Measurements from ENCODE around the gene RTP5. TPM values are rescaled to one million over a fixed set of nuclear protein-coding genes. Genes with fewer than 3 reads are reported as not detected.

Gene RTP5
- polyA plus RNA-seq, 1 of the 3 experiments (the other 2 are of a cell fraction) = not detected

DNA sequence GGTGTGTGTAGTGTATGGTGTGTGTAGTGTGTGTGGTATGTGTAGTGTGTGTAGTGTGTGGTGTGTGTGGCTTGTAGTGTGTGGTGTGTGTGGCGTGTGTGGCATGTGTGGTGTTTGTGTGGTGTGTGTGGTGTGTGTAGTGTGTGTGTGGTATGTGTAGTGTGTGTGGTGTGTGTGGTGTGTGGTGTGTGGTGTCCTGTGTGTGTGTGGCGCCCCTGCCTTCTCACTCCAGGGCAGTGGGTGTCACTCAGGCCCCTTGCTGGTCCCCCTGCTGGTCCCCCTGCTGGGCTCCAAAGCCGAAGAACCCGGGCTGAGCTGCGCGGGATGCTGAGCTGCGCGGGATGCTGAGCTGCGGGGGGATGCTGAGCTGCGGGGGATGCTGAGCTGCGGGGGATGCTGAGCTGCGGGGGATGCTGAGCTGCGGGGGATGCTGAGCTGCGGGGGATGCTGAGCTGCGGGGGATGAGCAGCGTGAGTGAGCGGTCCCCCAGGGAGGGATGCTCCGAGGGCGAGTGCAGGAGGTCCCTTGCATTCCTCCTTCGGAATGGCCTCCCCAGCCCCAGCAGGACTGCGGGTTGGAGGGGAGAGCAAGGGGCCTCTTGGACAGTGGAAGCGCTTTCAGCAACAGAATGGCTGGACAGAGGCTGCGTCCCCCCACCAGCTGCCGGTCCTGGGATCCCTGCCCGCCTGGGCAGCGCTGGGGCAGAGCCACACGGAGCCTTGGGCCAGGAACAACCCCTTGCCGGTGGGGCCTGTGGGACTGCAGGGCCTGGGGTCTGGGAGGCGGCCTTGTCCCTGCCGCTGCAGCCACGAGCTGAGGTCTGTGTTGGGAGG is 3.4 kb upstream of the RTP5 start:
- peaks cover 0 to 4% of the 10 kb centered on the region in 2 experiments; a peak in 1 of 4 replicates for H3K4me1 ChIP-seq (ENCODE audit: control insufficient read depth in 1 of 2, insufficient read depth in 2 of 2, low read depth in 1 of 2, low read length in 1 of 2)
- H3K36me3 ChIP-seq (replicated peaks in 1 of 2; ENCODE audit: control insufficient read depth in 1 of 2, insufficient read depth in 2 of 2, low read length in 1 of 2) = no peaks in the 10 kb centered on the region
- H3K4me3 ChIP-seq (ENCODE audit: low read depth in 2 of 2, low read length in 1 of 2) = no peak overlapping the region
- H3K9me2 ChIP-seq = no peaks in the 10 kb centered on the region
- H3K27ac ChIP-seq (ENCODE audit: low read depth in 2 of 2, low read length in 1 of 2) = no peak overlapping the region
- TF ChIP-seq, protein P1, sequence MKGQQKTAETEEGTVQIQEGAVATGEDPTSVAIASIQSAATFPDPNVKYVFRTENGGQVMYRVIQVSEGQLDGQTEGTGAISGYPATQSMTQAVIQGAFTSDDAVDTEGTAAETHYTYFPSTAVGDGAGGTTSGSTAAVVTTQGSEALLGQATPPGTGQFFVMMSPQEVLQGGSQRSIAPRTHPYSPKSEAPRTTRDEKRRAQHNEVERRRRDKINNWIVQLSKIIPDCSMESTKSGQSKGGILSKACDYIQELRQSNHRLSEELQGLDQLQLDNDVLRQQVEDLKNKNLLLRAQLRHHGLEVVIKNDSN (IDR thresholded peaks at IDR 0.05; ENCODE audit: borderline replicate concordance, low read depth) = no peak
- TF ChIP-seq, protein P2, sequence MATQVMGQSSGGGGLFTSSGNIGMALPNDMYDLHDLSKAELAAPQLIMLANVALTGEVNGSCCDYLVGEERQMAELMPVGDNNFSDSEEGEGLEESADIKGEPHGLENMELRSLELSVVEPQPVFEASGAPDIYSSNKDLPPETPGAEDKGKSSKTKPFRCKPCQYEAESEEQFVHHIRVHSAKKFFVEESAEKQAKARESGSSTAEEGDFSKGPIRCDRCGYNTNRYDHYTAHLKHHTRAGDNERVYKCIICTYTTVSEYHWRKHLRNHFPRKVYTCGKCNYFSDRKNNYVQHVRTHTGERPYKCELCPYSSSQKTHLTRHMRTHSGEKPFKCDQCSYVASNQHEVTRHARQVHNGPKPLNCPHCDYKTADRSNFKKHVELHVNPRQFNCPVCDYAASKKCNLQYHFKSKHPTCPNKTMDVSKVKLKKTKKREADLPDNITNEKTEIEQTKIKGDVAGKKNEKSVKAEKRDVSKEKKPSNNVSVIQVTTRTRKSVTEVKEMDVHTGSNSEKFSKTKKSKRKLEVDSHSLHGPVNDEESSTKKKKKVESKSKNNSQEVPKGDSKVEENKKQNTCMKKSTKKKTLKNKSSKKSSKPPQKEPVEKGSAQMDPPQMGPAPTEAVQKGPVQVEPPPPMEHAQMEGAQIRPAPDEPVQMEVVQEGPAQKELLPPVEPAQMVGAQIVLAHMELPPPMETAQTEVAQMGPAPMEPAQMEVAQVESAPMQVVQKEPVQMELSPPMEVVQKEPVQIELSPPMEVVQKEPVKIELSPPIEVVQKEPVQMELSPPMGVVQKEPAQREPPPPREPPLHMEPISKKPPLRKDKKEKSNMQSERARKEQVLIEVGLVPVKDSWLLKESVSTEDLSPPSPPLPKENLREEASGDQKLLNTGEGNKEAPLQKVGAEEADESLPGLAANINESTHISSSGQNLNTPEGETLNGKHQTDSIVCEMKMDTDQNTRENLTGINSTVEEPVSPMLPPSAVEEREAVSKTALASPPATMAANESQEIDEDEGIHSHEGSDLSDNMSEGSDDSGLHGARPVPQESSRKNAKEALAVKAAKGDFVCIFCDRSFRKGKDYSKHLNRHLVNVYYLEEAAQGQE (IDR thresholded peaks at IDR 0.05; ENCODE audit: low read depth, low read length) = peak; percentile 76
- no peak overlapping the region for H3K9ac ChIP-seq
- ChIA-PET CTCF (interaction anchor here (0.9 to 3.3 kb wide), 2 partner anchors 12 to 16 kb away, joined by 3 to 20 read pairs; no protein-coding TSS in a partner anchor), POLR2A (interaction anchor here (0.6 kb wide), 1 partner anchor 350 kb away, joined by 3 read pairs; no protein-coding TSS in a partner anchor)
- no peaks in the 10 kb centered on the region for H3K27me3 ChIP-seq (ENCODE audit: insufficient read depth)
- 51% methylated on average over 18 of the region's 31 CpGs for WGBS (ENCODE audit: low lambda C conversion rate)
- no peak overlapping the region for H2AFZ ChIP-seq (ENCODE audit: low read depth)
- DNase-seq = peak; percentile 82
- no peaks in the 10 kb centered on the region for H4K20me1 ChIP-seq (ENCODE audit: insufficient read depth)
- H3K79me2 ChIP-seq (ENCODE audit: insufficient read depth) = no peaks in the 10 kb centered on the region
- no peaks in the 10 kb centered on the region for H3K9me3 ChIP-seq
- peaks cover 4% of the 10 kb centered on the region for H3F3A ChIP-seq (replicated peaks; ENCODE audit: insufficient read depth)
- H3K4me2 ChIP-seq = no peak overlapping the region

DNA sequence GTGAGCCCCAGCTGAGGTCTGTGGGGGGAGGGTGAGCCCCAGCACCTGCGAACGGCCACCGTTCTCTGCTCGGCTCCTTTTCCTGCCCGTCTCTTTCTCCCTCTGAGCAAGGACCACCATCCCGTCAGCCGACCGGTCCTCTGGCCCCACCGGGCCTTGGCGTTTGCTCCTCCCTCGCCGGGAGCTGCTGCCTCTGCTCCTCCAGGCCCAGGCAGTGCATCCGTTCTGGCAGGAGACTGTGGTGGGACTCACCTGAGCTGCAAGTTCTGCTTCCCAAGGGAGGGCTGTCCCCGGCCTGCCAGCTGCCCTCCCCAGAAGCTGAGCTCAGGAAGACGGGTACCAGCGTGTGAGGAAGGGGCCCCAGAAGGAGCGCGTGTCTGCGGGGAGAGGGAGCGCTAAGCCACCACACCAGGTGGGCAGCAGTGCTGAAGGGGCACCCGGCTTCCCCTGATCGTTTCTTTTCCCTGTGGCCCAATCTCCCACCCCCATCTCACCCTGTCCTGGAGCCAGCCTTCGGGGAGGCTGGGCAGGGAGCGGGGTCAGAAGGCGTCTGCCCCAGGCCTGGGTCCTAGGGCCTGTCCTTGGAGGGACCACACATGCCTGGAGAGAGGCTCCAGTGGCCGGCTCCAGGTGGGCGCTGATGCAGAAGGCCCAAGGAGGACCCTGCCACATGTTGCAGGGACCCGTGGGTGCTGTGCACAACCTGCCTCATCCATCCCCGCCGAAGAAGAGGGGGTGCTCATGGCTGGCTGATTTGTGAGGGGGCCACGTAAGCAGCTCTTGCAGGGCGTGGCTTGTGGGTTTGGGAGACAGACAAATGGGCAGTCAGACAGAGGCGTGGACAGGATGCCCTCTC is 2.5 kb upstream of the RTP5 start:
- 73% methylated on average over 20 of the region's 33 CpGs for WGBS (ENCODE audit: low lambda C conversion rate)
- Histone ChIP-seq H3K9me2 (no peaks in the 10 kb centered on the region), H4K20me1 (ENCODE audit: insufficient read depth) (no peaks in the 10 kb centered on the region), H3K79me2 (ENCODE audit: insufficient read depth) (no peaks in the 10 kb centered on the region), H3K27me3 (ENCODE audit: insufficient read depth) (no peaks in the 10 kb centered on the region), H3K9ac (no peak overlapping the region), H3F3A (replicated peaks; ENCODE audit: insufficient read depth) (peaks cover 4% of the 10 kb centered on the region), H3K4me3 (ENCODE audit: low read depth in 2 of 2, low read length in 1 of 2) (no peak overlapping the region), H3K4me1 (ENCODE audit: control insufficient read depth in 1 of 2, insufficient read depth in 2 of 2, low read depth in 1 of 2, low read length in 1 of 2) (peaks cover 0 to 4% of the 10 kb centered on the region in 2 experiments; a peak in 1 of 4 replicates), H3K27ac (ENCODE audit: low read depth in 2 of 2, low read length in 1 of 2) (no peak overlapping the region), H3K36me3 (replicated peaks in 1 of 2; ENCODE audit: control insufficient read depth in 1 of 2, insufficient read depth in 2 of 2, low read length in 1 of 2) (no peaks in the 10 kb centered on the region), H2AFZ (ENCODE audit: low read depth) (no peak overlapping the region), H3K9me3 (no peaks in the 10 kb centered on the region), H3K4me2 (no peak overlapping the region)
- CTCF ChIA-PET = interaction anchor here (0.9 to 3.3 kb wide), 4 partner anchors 11 to 132 kb away, joined by 3 to 20 read pairs (median 3); no protein-coding TSS in a partner anchor
- POLR2A ChIA-PET = no interaction called here
- no peak for TF ChIP-seq FOXJ3 (CRISPR knock-in tag; IDR thresholded peaks at IDR 0.05)
- no peak for TF ChIP-seq POLR2AphosphoS5 (IDR thresholded peaks at IDR 0.05; ENCODE audit: low read depth, low read length)
- TF ChIP-seq, protein P3, sequence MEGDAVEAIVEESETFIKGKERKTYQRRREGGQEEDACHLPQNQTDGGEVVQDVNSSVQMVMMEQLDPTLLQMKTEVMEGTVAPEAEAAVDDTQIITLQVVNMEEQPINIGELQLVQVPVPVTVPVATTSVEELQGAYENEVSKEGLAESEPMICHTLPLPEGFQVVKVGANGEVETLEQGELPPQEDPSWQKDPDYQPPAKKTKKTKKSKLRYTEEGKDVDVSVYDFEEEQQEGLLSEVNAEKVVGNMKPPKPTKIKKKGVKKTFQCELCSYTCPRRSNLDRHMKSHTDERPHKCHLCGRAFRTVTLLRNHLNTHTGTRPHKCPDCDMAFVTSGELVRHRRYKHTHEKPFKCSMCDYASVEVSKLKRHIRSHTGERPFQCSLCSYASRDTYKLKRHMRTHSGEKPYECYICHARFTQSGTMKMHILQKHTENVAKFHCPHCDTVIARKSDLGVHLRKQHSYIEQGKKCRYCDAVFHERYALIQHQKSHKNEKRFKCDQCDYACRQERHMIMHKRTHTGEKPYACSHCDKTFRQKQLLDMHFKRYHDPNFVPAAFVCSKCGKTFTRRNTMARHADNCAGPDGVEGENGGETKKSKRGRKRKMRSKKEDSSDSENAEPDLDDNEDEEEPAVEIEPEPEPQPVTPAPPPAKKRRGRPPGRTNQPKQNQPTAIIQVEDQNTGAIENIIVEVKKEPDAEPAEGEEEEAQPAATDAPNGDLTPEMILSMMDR (IDR thresholded peaks at IDR 0.05) = no peak
- TF ChIP-seq, protein P4, sequence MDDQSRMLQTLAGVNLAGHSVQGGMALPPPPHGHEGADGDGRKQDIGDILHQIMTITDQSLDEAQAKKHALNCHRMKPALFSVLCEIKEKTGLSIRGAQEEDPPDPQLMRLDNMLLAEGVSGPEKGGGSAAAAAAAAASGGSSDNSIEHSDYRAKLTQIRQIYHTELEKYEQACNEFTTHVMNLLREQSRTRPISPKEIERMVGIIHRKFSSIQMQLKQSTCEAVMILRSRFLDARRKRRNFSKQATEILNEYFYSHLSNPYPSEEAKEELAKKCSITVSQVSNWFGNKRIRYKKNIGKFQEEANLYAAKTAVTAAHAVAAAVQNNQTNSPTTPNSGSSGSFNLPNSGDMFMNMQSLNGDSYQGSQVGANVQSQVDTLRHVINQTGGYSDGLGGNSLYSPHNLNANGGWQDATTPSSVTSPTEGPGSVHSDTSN (IDR thresholded peaks at IDR 0.05) = no peak
- TF ChIP-seq EZH2phosphoT487 (IDR thresholded peaks at IDR 0.05; ENCODE audit: borderline replicate concordance, low read depth) = no peak
- TF ChIP-seq RXRA (IDR thresholded peaks at IDR 0.05; ENCODE audit: borderline replicate concordance, low read depth) = no peak
- TF ChIP-seq GATA2 (CRISPR knock-in tag; IDR thresholded peaks at IDR 0.05) = no peak
- no peak for TF ChIP-seq TEAD4 (IDR thresholded peaks at IDR 0.05; ENCODE audit: borderline replicate concordance, insufficient read depth)
- no peak for TF ChIP-seq YY1 (IDR thresholded peaks at IDR 0.05; ENCODE audit: low read depth)
- TF ChIP-seq ELF1 (IDR thresholded peaks at IDR 0.05) = no peak
- no peak for TF ChIP-seq SIN3A (IDR thresholded peaks at IDR 0.05; ENCODE audit: borderline replicate concordance, low read depth, low read length)
- DNase-seq = peak; percentile 38
